ENCODE measurements around the gene PNMA8B. TPM values are rescaled to one million over a fixed set of nuclear protein-coding genes. Genes with fewer than 3 reads are reported as not detected.

Gene PNMA8B
- total RNA-seq, 2 donors from 2014 or later, result 3.1 to 5.9 TPM

GRCh38 chr19:46487178-46487801 lies 8.4 kb downstream of the PNMA8B start:
- peak overlapping the region; percentile 68 for H3K4me3 ChIP-seq (ENCODE audit: low read length)
- Mint-ChIP-seq H3K36me3 (ENCODE audit: low read depth) (no peaks in the 10 kb centered on the region), H3K27me3 (ENCODE audit: insufficient read depth) (peaks cover 59% of the 10 kb centered on the region), H3K4me3 (peak overlapping the region; percentile 42), H3K4me1 (peaks cover 6% of the 10 kb centered on the region), H3K27ac (no peak overlapping the region), H3K9me3 (no peaks in the 10 kb centered on the region)
- H3K9me3 ChIP-seq (ENCODE audit: control insufficient read depth, low read length), result no peaks in the 10 kb centered on the region
- peaks cover 54% of the 10 kb centered on the region for H3K27me3 ChIP-seq (ENCODE audit: control insufficient read depth, insufficient read depth, low read length, poor library complexity, severe bottlenecking)
- H3K27ac ChIP-seq (ENCODE audit: low read depth, low read length), result no peak overlapping the region
- H3K4me1 ChIP-seq (ENCODE audit: control insufficient read depth, insufficient read depth, low read length), result no peaks in the 10 kb centered on the region
- no peak for DNase-seq
- TF ChIP-seq CTCF (conservative IDR thresholded peaks at IDR 0.05), result no peak
- whole genome bisulfite sequencing, 2 experiments (ENCODE audit: insufficient coverage in 1 of 2, insufficient read length in 1 of 2), result 34 to 44% methylated on average over 13 to 19 of the region's 19 CpGs
- no peaks in the 10 kb centered on the region for H3K36me3 ChIP-seq (ENCODE audit: control insufficient read depth, insufficient read depth, low read length)
- H3K9ac ChIP-seq (ENCODE audit: extremely low read depth, low read length, poor library complexity, severe bottlenecking), result no peak overlapping the region

- H3K9me3 Mint-ChIP-seq, result no peaks in the 10 kb centered on the region
- peaks cover 6% of the 10 kb centered on the region for H3K4me1 Mint-ChIP-seq
- H3K27ac Mint-ChIP-seq, result no peak overlapping the region
- peaks cover 50% of the 10 kb centered on the region for H3K27me3 Mint-ChIP-seq (ENCODE audit: insufficient read depth)
- no peak overlapping the region for H3K27ac ChIP-seq (ENCODE audit: low read depth, low read length)
- no peaks in the 10 kb centered on the region for H3K4me1 ChIP-seq (ENCODE audit: control insufficient read depth, insufficient read depth, low read length)
- no peak for TF ChIP-seq CTCF (conservative IDR thresholded peaks at IDR 0.05)
- DNase-seq, result no peak
- peaks cover 46% of the 10 kb centered on the region for H3K27me3 ChIP-seq (ENCODE audit: control insufficient read depth, insufficient read depth, low read length, poor library complexity, severe bottlenecking)
- no peak overlapping the region for H3K4me3 ChIP-seq (ENCODE audit: low read length)
- no peaks in the 10 kb centered on the region for H3K36me3 Mint-ChIP-seq (ENCODE audit: low read depth)
- H3K9ac ChIP-seq (ENCODE audit: extremely low read depth, low read length, poor library complexity, severe bottlenecking), result no peak overlapping the region
- no peaks in the 10 kb centered on the region for H3K9me3 ChIP-seq (ENCODE audit: control insufficient read depth, low read length)
- no peaks in the 10 kb centered on the region for H3K36me3 ChIP-seq (ENCODE audit: control insufficient read depth, insufficient read depth, low read length)
- H3K4me3 Mint-ChIP-seq, result no peak overlapping the region
- WGBS, 2 experiments (ENCODE audit: insufficient coverage in 1 of 2, insufficient read length in 1 of 2), result 93 to 95% methylated on average over 2 to 3 of the region's 3 CpGs
Measured at GRCh38 chr19:46486358-46486757, 9.3 kb downstream of the PNMA8B start.

- no peak overlapping the region for H3K27ac ChIP-seq (ENCODE audit: low read depth, low read length)
Measured at GRCh38 chr19:46484656-46485055, 11.0 kb downstream of the PNMA8B start.

More at GRCh38 chr19:46484656-46485055, 11.0 kb downstream of the PNMA8B start:
- Histone ChIP-seq H3K27me3 (ENCODE audit: control insufficient read depth, insufficient read depth, low read length, poor library complexity, severe bottlenecking) (peaks cover 29% of the 10 kb centered on the region), H3K4me1 (ENCODE audit: control insufficient read depth, insufficient read depth, low read length) (no peaks in the 10 kb centered on the region), H3K9me3 (ENCODE audit: control insufficient read depth, low read length) (no peaks in the 10 kb centered on the region), H3K36me3 (ENCODE audit: control insufficient read depth, insufficient read depth, low read length) (no peaks in the 10 kb centered on the region), H3K9ac (ENCODE audit: extremely low read depth, low read length, poor library complexity, severe bottlenecking) (no peak overlapping the region), H3K4me3 (ENCODE audit: low read length) (no peak overlapping the region)
- H3K36me3 Mint-ChIP-seq (ENCODE audit: low read depth), result no peaks in the 10 kb centered on the region
- no peak for DNase-seq
- H3K4me3 Mint-ChIP-seq, result no peak overlapping the region
- peaks cover 9% of the 10 kb centered on the region for H3K4me1 Mint-ChIP-seq
- TF ChIP-seq CTCF (conservative IDR thresholded peaks at IDR 0.05), result no peak
- no peak overlapping the region for H3K27ac Mint-ChIP-seq
- WGBS, 2 experiments (ENCODE audit: insufficient coverage in 1 of 2, insufficient read length in 1 of 2), result 81 to 84% methylated on average over 4 of the region's 4 CpGs
- H3K9me3 Mint-ChIP-seq, result no peaks in the 10 kb centered on the region
- H3K27me3 Mint-ChIP-seq (ENCODE audit: insufficient read depth), result peaks cover 34% of the 10 kb centered on the region
